Left lobe of liver (tissue), 2 donors: ENCODE data around the gene UBE2L3. TPM values are rescaled to one million over a fixed set of nuclear protein-coding genes. Genes with fewer than 3 reads are reported as not detected.
A peak's percentile ranks its signal among the peaks of the same experiment; 100 is the strongest.
"Not testable (repeated sequence)": the region's sequence is repeated elsewhere in the genome, so short reads cannot be mapped to it uniquely, and the experiment has no call there.

Experiments used
- ATAC-seq: fragments of 200-7000 bp; cut with Tn5 transposase; one replicate; pipeline ENCODE4 v1.9.1; 2020; ENCODE audit warnings: mild to moderate bottlenecking, moderate library complexity
- DNase-seq: peaks from one replicate; pipeline ENCODE4 v3.0.0-alpha.2; 2020; ENCODE audit warnings: low spot score
- total RNA-seq: library from RNA; stranded (reverse); gene quantifications from one replicate; pipeline ENCODE4 v1.2.1, GENCODE V29; 2021
- donor health status: DM: no; HTN: no; CAD: no; lungs with moderate emphysema.
- donor health status: DM: no; HTN: yes; CAD: no.

The UBE2L3 gene
- total RNA-seq, 1 donor from 2014 or later: 16.5 TPM

DNA sequence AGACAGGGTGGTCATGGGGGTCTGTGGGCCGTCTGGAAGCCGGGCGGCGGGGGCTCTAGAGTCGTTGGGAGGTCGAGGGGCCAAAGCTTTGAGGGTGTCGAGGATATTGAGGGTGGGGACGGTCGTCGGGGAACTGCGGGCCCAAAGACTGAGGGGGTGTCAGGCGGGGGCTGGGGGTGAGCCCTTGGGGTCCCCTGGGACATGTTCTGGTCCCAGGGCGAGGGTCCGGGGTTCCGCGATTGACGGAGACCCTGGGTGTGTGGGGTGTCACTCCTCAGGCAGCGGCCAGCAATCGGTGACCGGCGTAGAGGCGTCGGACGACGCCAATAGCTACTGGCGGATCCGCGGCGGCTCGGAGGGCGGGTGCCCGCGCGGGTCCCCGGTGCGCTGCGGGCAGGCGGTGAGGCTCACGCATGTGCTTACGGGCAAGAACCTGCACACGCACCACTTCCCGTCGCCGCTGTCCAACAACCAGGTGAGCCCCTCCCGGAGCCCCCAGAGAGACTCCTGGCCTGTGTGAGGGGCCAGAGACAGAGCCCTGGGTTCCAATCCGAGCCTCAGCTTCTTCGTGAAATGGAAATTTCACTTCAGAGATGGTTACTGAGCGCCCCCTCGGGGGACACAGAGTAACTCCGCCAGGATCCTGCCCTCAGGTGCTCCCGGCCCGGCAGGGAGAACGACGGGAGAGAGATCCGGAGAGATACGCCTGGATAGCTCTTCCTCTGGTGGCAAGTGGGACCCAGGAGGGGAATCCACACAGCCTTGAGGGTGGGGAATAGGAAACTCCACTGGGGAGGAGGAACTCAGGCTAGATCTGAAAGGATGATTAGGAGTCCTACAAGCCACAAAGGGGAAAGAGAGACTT is 75.3 kb downstream of the UBE2L3 start:
- ATAC-seq (peak; percentile 43), DNase-seq (no peak)

DNA sequence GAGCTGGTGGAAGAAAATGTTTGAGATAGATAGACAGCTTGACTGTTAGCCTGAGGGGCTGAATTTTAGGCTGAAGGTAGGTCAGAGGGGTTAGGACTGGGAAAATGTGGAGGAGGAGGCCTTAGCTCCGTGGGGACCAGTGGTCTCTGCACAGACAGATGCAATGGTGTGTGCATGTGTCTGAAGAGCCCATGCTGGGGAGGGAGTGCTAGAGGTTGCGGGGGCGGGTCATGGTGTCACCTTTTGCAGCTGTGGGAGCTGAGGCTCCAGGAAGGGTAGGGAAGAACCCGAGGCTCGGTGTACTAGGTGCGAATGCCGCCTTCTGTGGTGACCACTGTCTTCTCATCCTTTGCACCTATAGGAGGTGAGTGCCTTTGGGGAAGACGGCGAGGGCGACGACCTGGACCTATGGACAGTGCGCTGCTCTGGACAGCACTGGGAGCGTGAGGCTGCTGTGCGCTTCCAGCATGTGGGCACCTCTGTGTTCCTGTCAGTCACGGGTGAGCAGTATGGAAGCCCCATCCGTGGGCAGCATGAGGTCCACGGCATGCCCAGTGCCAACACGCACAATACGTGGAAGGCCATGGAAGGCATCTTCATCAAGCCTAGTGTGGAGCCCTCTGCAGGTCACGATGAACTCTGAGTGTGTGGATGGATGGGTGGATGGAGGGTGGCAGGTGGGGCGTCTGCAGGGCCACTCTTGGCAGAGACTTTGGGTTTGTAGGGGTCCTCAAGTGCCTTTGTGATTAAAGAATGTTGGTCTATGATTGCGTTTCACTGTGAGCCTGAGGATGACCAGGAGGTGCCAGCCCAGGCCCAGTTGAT is 76.2 kb downstream of the UBE2L3 start:
- DNase-seq (no peak), ATAC-seq (no peak)

DNA sequence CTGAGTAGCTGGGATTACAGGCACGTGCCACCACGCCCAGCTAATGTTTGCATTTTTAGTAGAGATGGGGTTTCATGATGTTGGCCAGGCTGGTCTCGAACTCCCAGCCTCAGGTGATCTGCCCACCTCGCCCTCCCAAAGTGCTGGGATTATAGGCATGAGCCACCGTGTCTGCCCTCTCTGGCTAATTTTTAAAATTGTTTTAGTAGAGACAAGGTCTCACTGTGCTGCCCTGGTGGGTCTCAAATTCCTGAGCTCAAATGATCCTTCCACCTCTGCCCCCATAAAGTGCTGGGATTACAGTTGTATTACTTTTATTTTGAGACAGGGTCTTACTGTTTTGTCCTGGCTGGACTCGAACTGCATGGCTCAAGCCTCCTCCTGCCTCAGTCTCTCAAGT is 78.0 kb downstream of the UBE2L3 start:
- DNase-seq, ATAC-seq: not testable (repeated sequence)

DNA sequence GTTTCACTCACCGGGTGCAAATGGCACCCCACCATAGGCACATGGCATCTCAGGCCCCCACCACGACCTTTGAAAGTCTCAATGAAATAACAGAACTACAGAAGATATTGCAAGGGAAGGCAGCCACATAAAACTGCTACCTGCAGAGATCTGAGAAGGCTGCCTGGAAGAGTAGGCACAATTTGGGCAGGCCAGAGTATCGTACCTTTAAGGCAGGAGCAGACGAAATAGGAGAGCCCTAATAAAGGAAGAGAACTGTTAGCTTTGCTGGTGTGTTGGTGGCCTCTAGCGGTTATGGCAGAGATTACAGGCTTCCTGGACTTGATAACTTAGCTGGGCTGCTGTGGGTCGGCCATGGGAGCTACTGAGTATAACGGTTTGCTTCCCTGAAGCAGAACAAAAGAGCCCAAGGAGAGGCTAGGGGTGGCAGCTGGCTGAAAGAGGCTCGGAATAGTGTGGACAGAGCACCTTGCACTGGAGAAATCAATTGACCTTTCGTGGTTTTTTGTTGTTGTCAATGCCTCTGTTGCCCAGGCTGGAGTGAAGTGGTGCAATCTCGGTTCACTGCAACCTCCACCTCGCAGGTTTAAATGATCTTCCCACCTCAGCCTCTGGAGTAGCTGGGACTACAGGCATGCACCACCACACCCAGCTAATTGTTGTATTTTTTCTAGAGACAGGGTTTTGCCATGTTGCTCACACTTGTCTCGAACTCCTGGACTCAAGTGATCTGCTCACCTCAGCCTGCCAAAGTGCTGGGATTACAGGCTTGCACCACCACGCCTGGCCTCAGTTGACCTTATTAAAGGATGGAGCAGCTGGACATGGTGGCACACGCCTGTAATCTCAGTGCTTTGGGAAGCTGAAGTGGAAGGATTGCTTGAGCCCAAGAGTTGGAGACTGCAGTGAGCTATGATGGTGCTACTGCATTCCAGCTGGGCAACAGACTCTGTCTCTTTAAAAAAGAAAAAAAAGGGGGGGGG is 79.4 kb downstream of the UBE2L3 start:
- ATAC-seq (peak; percentile 42), DNase-seq (peak; percentile 70)

DNA sequence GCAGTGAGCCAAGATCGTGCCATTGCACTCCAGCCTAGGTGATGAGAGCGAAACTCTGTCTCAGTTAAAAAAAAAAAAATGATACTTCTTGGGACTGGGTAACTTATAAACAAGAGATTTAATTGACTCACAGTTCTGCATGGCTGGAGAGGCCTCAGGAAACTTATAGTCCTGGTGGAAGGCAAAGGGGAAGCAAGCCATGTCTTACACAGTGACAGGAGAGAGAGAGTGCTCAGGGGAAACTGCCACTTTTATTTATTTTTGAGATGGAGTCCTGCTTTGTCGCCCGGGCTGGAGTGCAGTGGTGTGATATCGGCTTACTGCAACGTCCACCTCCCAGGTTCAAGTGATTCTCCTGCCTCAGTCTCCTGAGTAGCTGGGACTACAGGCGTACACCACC is 82.8 kb downstream of the UBE2L3 start:
- ATAC-seq: no peak
- no peak for DNase-seq

DNA sequence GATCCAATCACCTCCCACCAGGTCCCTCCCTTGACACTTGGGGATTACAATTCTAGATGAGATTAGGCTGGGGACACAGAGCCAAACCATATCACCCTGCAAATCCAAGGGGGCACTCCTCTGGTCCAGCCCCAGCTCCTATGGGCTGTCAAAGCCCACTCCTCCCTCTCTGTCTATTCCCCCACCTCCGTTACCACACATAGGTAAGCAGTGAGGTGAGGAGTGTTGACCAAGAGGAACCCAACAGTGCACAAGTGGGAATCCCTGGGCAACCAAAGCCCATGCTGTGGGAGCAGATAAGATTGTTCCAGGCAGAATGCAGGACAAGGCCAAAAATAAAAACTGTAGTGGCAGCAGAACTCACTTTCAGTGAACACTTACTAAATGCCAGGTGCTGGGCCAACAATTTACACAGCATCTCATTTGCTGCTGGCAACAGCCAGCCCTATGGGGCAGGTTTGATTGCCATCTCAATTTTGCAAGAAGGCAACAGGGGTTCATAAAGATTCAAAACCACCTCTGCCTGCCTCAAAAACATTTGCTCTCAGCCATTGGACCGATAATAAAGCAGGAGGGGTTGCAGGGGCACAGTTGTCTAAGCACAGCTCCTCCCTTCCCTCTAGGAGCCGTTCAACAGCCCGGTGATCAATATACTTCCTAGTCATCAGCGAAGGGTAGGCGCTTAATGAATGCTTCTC is 83.5 kb downstream of the UBE2L3 start:
- ATAC-seq: peak; percentile 6
- no peak for DNase-seq

DNA sequence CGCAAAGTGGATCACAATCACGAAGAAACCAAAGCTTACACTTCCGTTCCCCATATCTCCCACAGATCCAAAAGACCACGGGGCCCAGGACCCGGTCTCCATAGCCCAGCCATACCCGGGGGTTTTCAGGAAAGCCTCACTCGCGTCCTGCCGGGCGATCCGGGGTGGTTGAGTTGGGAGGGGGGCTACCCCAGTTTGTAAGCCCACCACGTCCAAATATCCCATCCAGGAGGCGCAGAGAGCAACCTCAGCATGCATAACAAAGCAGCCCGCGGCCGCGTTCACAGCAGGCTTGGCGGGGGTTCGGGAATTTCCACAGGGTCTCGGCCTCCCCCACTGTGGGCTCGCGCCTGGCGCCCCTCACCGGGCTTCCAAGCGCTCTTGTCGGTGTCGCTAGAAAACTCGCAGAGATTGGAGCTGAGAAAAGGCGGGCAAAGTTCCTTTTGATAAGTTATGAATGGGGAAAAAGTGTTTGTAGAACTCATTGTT is 84.1 kb downstream of the UBE2L3 start:
- DNase-seq (no peak), ATAC-seq (no peak)

DNA sequence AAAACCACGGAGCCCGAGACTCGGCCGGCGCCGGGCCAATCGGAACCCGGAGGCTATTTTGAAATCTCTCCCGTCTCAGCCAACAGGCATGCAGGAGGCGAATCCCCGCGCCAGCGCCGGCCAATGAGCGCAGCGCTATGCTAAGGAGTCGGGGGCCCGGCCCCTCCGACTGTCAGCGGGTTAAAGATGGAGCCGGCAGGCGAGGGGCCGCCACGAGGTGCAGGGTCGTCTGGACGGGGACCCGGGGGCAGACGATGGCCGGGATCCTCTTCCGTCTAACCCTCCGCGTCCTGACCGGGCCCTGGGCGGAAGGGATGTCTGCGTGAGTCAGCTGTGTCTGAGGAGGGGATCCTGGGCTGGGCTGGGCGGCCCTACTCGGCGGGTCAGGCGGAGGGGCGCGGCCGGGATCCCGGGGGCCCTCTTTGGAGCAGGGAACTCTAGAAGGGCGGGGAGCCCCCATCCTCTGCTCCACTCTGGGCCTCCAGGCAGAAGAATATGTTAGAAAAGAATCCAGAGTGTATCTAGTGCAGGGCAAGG is 84.6 kb downstream of the UBE2L3 start:
- peak; percentile 87 for ATAC-seq
- peak; percentile 86 for DNase-seq

DNA sequence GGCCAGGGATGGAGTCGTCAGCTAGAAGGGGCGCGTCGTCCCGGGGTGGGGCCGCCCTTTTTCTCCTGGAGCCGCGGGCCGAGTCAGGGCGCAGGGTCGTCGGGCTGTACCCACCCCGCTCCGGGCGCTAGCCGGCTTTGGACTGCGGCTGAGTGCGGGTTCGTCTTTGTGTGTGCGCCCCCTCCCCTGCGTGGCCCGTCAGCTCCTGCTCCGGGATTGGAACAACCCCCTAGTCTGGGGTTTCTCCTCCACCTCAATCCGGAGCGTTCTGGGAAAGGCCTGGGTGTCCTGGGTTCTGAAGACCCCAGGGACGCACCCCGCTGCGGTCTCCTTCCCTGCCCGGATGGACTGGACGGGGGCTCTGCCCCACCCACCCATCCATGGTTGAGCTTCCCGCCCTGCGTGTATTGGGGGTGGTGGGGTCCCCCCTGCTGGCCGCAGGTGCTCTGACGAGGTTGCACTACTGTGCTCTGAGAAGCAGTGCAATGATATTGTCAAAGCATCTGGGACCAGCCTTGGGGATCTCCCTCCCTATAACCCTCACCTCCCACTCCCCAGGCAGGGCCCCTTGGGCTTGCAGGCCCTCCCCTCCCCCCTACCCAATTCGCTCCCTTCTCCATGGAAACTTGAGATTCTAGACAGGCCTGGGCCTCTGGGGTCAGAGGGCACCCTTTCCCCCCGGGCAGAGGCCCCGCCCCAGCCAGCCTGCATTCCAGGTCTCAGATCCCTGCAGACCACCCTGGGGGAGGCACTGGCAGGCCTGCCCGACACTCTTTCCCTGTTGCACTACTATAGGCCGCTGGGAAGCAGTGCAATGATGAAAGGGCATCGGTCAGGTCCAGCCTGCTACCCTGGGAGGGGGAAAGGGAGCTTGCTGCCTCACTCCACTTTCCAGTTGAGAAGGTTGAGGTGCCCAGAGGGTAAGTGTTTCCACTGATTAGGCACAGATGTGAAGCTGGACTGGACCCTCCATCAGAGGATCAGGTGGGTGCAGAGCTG is 85.3 kb downstream of the UBE2L3 start:
- ATAC-seq: no peak
- no peak for DNase-seq

DNA sequence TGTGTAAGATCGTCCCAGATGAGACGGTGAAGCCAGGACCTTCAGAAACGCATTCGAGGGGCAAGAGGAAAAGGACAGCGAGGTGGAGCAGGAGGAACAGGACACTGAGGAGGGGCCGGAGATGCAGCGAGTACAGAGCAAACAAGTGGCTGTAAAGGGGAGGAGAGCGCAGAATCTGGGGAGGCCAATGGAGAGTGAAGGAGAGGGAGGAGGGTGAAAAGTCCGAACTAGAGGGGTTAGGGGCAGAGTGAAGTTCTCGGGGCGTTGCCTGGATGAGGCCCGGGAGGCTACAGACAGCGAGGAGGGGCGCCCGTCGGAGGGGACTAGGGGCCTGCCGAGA is 89.5 kb downstream of the UBE2L3 start:
- ATAC-seq: no peak
- DNase-seq: no peak

DNA sequence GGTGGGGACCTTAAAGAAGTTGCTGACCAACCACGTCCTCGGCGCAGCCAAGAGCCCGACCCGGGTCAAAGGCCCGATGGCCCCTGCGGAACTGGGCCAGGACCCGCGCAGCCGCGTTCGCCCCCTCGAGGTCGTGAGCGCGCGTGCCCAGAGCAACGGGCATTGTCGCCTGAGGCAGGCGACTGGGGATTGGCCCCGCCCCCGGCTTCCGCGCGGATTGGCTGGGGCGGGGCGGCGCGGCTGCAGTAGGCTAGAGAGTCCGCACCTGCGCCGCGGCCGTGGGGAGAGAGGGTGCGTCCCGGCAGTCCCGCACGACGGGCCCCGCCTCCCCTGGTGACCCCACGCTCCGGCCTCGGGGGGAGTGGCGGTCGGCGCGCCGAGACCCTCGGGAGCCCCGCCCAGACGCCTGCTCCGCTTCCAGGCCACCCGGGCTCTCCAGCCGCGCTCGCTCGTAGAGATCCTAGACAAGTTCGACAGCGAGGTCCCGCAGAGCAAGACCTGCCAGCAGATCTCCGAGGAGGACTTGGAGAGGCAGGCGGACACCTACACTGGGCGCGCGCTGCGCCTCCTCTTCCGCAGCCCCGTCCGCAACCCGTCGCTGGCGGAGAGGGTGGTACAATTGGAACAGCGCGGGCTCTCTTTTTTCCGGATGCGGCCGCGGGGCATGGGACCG is 90.0 kb downstream of the UBE2L3 start:
- peak; percentile 74 for DNase-seq
- peak; percentile 91 for ATAC-seq

DNA sequence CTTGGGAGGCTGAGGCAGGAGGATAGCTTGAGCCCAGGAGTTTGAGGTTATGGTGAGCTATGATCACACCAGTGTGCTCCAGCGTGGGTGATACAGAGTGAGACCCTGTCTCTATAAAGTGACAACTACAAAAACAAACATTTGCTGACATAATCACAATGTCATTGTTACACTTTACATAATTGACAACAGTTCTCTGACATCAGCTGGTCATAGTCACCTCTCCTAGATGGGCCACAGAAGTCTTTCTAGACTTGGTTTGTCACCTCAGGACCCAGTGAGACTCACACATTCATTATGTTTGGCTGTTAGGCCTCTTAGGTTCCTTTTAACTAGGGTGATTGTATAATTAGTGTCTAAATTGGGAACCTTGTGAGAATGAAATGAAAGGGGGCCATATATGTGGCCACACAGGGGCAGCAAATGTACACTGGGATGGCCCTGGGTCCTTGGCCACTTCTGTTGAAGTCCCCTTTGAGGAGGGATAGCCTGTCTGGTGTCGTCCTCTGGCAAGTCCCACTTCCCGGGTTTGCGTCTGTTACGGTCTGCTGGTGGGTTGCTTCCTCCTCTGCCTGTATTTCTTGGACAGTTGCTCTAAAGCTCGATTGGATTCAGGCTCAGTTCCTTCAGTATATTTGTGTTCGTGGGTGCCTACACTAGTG is 92.5 kb downstream of the UBE2L3 start:
- ATAC-seq: no peak
- no peak for DNase-seq

DNA sequence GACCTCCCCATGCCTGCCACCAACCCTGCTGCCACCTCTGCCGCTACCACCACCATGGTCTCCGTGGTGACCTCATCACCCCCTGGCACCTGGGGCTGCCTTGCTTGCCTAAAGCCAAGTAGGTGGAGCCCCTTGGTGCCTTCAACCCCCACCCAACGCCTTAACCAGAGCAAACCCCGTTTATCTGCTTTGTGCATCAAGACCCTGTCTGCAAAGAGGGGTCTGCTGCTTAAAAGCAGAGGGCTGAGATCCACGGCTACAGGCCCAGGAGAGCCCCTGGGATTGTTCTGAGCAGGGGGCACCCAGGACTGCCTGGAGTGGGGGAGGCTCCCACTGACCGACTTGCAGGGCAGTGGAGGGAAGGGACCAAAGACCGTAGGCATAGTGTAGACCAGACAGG is 93.4 kb downstream of the UBE2L3 start:
- ATAC-seq (no peak), DNase-seq (no peak)

DNA sequence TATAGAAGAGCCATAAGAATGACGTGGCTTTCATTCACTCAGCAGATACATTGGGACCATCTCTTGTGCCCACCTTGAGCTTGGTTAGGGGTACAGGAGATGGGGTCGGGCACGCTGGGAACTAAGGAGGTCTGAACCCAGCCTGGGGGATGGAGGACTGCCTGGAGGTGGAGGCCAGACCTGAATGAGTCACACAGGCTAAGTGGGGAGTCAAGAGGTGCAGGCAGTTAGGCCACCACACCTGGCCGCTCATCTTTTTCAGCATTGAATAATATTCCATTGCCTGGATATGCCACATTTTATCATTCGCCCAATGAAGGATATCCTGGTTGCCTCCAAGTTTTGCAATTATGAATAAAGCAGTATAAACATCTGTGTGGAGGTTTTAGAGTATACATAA is 94.5 kb downstream of the UBE2L3 start:
- ATAC-seq (no peak), DNase-seq (no peak)

DNA sequence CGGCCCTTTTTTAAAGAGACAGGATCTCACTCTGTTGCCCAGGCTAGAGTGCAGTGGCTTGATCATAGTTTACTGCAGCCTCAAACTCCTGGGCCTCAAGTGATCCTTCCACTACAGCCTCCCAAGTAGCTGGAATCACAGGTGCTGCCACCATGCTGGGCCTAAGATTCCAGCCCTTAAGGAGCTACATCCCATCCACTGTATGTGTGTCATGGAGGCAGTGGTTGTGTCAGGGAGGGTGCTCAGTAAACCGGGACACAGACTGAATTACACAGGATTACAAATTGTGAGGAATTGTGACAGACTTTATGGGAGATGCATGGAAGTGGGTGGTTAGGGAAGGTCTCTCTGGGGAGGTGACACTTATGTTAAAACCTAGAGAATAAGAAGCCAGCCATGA is 96.2 kb downstream of the UBE2L3 start:
- DNase-seq (no peak), ATAC-seq (no peak)

DNA sequence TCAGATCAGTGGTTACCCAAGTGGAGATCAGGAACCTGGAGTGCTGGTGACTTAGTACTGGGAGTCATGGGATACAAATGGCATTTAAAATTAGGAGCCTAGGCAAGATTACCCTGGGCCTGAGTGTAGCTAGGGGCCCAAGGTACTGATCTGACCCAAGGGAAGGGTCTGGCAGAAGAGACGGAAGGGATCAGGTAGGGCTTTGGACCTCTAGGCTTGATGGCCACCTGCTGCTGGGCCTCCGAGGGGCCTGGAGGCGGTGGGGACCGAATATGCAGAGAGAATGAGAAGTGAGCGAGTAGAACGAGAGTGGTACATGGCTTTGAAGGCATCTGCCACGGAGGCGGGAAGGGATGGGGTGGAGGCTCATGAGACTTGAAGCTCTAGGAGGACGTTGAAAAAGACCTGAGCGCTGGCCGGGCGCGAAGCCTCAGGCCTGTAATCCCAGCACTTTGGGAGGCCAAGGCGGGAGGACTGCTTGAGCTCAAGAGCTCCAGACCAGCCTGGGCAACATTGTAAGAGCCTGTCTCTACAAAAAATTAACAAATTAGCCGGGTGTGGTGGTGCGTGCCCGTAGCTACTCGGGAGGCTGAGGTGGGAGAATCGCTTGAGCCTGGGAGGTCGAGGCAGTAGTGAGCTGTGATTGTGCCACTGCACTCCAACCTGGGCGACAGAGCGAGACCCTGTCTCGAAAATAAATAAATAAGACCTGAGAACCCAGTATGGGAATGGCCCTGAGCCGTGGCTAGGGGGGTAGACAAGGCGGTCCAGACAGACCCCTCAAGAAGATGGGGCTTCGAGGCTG is 97.7 kb downstream of the UBE2L3 start:
- ATAC-seq (no peak), DNase-seq (no peak)

DNA sequence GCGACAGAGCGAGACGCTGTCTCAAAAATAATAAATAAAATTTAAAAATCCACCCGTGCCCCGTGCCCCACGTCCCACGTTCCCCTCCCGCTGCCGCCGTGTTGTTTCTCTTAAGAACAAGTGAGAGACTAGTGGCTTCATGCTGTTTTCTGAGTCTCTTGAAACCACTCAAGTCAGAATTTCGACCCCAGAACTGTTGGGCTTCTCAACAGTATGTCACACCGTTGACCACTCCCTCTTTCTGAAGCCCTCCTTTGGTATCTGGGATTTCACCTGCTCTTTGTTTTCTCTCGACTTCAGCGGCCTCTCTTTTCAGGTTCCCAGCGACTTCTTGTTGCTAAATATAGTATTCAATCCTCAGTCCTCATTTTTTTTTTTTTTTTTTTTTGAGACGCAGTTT is 99.3 kb downstream of the UBE2L3 start:
- ATAC-seq: no peak
- DNase-seq: no peak
